Inflammatory macrophage treated with lipopolysaccharide for 1 hour (primary cell): Measurements from ENCODE around the gene ANKRD33B.
"Not testable (repeated sequence)": the region's sequence is repeated elsewhere in the genome, so short reads cannot be mapped to it uniquely, and the experiment has no call there.

Experiments
- DNase-seq, 2 donors: peaks; one replicate each; pipeline ENCODE4 v3.0.0-alpha.2; 2020 to 2022

The ANKRD33B gene

GRCh38 chr5:10537624-10538023 is 26.2 kb upstream of the ANKRD33B start:
- no peak for DNase-seq

DNA sequence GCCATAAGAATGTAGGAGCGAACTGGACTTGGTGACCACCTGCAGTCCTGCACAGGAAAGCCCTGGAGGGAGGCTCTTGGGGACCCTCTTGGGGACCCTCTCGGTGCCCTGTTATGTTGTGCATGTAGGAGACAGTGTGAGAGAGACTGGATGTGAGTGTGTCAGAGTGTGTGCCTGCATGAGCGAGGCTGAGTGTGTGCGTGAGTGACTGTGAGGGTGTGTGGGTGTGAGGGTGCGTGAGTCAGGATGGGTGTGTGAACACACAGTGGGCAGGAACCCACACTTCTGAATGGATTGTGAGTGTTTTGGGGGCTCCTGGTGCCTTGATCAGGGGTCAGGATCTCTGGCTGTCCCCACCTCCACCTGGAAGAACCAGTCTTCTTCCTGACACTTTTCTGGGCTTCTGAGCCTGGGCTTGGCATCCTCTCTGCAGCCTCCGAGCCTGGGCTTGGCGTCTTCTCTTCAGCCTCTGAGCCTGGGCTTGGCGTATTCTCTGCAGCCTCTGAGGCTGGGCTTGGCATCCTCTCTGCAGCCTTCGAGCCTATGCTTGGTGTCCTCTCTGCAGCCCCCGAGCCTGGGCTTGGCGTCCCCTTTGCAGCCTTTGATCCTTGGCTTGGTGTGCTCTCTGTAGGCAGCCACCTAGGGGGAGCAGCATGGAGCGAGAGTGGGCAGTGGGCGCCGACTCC is 25.6 kb upstream of the ANKRD33B start:
- DNase-seq = no peak

GRCh38 chr5:10538789-10539686 is 24.8 kb upstream of the ANKRD33B start:
- no peak for DNase-seq

DNA sequence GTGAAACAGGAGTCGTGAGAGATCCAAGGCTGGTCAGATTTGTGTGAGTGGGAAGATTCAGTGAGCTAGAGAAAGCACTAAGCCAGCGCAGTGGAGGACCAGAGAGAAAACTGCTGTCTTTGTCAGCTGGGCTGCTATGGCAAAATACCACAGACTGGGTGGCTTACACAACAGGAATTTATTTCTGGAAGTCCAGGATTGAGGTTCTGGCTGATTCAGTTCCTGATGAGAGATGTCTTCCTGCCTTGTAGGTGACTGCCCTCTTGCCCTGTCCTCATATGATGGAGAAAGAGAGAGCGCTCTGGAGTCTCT is 24.2 kb upstream of the ANKRD33B start:
- no peak for DNase-seq

- DNase-seq = no peak
These were observed 23.8 kb upstream of the ANKRD33B start for GRCh38 chr5:10540036-10540544.

GRCh38 chr5:10540951-10541646 is 22.8 kb upstream of the ANKRD33B start:
- no peak for DNase-seq

DNA sequence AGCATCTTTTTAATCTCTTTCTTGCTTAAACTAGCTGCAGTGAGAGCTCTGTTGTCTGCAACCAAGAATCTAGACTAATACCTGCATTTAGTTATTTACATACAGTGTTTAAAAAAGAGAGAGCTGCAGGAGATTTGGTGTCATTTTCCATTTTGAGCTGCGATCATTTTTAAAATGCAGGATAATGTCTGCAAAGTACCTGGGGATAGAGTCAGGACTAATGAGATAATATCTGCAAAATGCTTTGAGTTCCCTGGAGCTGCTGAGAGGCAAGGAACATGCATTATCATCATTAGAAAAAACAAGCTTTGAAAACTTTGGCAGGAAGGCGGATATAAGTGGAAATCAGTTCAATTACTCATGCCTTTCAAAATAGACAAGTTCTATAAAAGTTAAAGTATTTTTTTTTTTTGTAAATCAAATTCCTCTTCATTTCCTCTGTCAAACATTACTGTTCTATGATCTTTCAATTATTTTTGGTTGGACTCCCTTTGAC is 21.8 kb upstream of the ANKRD33B start:
- DNase-seq = no peak

DNA sequence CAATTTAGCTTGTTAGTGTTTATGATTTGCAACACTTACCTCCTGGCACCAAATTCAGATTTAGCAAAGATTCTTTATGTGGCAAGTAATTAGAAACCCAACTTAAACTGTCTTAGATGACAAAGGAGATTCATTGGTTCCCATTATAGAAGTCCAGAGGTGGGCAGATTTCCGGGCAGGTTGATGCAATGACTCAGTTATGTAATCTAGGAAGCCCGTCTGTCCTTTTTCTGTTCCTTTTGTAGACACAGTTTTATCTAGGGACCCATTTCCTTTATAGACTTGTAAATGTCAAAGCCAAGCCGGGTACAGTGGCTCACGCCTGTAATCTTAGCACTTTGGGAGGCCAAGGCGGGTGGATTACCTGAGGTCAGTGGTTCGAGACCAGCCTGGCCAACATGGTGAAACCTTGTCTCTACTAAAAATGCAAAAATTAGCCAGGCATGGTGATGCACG is 20.3 kb upstream of the ANKRD33B start:
- peak; percentile 71 to 77 for DNase-seq

DNA sequence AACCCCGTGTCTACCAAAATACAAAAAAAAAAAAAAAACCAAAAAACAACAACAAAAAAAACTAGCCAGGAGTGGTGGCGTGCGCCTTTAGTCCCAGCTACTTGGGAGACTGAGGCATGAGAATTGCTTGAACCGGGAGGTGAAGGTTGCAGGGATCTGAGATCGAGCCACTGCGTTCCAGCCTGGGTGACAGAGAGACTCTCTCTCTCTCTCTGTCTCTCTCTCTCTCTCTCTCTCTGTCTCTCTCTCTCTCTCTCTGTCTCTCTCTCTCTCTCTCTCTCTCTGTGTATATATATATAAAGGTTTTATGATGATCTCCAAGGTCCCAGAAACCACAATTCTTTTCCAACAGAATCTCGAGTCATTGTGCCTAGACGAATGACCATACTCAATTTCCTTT is 18.8 kb upstream of the ANKRD33B start:
- DNase-seq = no peak

DNA sequence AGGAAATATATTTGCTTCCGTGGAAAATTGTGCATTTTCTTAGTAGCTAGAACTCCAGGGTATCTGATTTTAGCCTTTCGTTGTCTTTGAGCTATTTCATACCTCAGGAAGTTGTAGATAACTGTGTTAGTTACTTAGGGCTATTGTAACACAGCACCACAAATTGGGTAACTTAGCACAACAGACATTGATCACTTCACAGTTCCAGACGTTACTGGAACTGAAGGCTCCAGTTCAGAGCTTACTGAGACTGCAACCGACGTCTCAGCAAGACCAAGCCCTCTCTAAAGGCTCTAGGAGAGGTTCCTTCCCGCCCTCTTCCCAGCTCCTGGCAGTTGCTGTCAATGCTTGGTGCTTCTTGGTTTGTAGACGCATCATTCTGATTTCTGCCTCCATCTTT is 17.7 kb upstream of the ANKRD33B start:
- no peak for DNase-seq

DNA sequence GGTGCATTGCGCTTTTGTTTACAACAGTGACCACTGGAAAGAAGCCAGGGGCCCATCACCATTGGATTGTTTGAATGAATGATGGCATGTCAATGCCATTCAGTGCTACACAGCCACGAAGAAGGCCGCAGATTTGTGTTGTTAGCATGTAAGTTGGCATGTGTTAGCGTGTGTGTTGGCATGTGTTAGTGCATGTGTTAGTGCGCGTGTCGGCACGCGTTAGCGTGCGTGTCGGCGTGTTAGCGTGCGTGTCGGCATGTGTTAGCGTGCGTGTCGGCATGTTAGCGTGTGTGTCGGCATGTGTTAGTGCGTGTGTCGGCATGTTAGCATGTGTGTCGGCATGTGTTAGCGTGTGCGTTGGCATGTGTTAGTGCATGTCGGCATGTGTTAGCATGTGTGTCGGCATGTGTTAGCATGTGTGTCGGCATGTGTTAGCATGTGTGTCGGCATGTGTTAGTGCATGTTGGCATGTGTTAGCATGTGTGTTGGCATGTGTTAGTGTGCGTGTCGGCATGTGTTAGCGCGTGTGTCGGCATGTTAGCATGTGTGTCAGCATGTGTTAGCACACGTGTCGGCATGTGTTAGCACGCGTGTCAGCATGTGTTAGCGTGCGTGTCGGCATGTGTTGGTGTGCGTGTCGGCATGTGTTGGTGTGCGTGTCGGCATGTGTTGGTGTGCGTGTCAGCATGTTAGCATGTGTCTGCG is 15.3 kb upstream of the ANKRD33B start:
- DNase-seq = no peak

DNA sequence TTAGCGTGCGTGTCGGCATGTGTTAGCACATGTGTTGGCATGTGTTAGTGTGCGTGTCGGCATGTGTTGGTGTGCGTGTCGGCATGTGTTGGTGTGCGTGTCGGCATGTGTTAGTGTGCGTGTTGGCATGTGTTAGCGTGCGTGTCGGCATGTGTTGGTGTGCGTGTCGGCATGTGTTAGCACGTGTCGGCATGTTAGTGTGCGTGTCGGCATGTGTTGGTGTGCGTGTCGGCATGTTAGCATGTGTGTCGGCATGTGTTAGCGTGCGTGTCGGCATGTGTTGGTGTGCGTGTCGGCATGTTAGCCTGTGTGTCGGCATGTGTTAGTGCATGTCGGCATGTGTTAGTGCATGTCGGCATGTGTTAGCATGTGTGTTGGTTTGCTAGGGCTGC is 14.8 kb upstream of the ANKRD33B start:
- DNase-seq = not testable (repeated sequence)

DNA sequence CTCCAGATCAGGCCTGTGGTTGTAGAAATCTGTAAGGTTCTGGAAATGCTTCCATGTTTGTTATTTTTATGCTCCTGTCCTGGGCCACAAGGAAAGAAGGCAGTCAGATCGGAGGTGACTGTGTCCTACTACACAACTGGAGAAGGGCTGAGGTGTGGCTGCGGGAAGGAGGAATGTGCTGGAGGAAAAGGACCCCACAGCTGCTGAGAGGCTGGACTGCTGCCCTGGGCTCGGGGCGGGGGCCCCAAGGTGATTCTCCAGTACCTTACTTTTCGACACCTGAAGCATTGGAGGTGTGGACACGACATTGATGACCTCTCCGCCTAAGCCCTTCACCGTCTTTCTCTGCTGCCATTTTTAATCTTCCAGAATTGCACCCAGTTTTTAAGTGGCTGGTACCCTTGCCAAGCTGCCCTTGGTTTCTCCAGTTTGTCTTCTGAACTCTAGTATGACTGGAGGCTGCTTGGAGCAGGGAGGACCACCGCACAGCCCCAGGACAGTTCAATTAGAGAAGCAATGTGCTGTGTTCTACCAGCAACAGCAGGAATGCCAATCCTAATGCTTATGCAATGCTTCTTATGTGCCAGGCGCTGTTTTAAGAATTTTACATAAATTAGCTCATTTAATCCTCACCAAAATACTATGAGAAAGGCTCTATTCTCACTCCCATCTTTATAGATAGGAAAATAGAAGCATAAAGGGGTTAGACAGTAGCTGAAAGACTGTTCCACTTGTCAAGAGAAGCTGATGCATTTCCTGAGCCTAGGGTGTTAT is 13.5 kb upstream of the ANKRD33B start:
- DNase-seq = no peak

GRCh38 chr5:10551782-10552138 is 12.1 kb upstream of the ANKRD33B start:
- DNase-seq = no peak

GRCh38 chr5:10552183-10553143 is 11.4 kb upstream of the ANKRD33B start:
- no peak for DNase-seq

- no peak for DNase-seq
These were observed 10.4 kb upstream of the ANKRD33B start for GRCh38 chr5:10553476-10553875.

DNA sequence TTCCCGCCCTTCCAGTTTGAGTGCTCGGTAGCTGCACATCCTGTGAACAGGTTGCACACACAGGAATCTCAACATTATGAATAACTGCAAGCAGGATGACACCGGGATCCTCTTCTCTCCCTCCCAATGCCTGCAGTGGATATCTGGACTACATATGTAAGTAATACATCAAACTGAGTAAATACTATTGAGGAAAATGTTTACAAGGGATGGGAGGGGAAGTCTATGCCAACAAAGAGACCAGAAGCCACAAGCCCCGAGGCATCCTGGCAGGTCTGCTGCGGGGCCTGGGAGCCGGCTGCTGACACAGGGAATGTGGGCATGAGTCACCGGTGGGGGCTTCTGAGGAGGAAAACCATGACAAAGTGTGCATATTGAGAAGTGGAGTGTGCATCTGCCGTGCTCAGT is 8.6 kb upstream of the ANKRD33B start:
- no peak for DNase-seq

DNA sequence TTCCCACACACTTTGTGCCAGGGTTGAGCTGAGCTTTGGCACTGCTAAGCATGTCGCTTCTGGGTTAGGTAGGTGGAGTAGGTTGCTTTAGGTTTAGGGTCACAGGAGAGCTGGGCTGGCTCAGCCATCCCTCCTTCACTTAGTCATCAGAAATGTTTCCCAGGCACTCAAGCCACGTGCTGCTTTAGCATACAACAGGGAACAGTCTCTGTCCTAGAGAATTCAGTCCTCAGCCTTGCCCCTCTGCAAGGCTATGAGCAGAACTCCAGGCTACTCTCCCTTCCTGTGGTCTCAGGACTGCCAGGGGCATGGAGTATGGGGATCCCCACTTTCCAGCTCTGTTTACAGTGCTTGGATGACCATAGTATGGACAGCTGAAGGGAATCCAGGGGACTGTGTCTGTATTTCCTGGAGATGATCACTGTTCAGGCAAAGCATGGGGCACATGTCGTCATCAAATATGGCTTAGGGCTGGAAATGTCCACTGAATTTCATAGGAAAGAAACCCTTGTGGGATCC is 7.5 kb upstream of the ANKRD33B start:
- DNase-seq = no peak

- DNase-seq = no peak
These were observed 6.8 kb upstream of the ANKRD33B start for GRCh38 chr5:10556893-10557746.

DNA sequence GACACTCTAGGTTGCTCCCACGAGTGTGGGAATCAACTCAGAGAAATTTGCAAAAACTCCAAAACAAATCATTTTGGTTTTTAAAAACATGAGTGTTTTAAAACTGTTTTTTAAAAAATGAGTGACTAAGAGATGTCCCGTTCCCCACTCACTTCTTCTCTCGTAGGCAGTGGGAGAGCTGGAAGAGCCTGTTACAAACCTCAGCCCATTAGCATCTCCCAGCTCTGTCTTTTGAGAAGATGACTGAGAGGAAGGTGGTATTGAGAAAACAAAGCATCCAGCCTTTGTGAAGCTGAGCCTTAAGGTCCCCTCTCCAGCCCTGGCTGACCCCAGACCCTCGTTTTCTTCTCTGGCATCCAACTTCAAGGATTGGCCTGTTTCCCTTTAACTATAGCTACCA is 4.7 kb upstream of the ANKRD33B start:
- DNase-seq = no peak
